ENCODE results near the gene EML4. TPM values are rescaled to one million over a fixed set of nuclear protein-coding genes. Genes with fewer than 3 reads are reported as not detected.
"Not testable (repeated sequence)": the region's sequence is repeated elsewhere in the genome, so short reads cannot be mapped to it uniquely, and the experiment has no call there.

EML4 gene
- polyA plus RNA-seq, 1 donor (not counting 4 experiments of a cell fraction or from before 2014, with no cell fraction given) = 36.4 TPM

DNA sequence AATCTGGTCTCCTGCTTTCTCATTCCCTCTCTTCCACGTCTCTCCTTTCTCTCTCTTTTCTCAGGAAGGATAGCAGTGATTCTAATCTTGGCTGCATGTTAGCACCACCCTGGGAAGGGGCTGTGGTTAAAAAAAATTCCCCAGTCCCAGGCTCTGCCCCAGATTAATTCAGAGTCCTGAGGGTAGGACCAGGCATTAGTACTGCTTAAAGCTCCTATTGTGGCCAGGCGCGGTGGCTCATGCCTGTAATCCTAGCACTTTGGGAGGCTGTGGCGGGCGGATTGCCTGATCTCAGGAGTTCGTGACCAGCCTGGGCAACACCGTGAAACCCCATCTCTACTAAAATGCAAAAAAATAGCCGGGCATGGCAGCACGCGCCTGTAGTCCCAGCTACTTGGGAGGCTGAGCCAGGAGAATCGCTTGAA, 35.4 kb upstream of the EML4 start:
- dilution Hi-C loops (cut with MboI; ENCODE audit: extremely low pct_ligation_motif_present, low sequenced_read_pairs) = no loop called here
- Histone ChIP-seq H3K9ac (ENCODE audit: control insufficient read depth, extremely low read depth, insufficient read depth, low read length) (no peak overlapping the region), H3K4me1 (ENCODE audit: control insufficient read depth, extremely low read depth, insufficient read depth, low read length) (peaks cover 38% of the 10 kb centered on the region), H3K9me3 (ENCODE audit: control insufficient read depth, low read depth, low read length) (no peaks in the 10 kb centered on the region), H3K36me3 (ENCODE audit: control insufficient read depth in 2 of 2, extremely low read depth in 1 of 2, insufficient read depth in 2 of 2, low read length in 2 of 2) (no peaks in the 10 kb centered on the region), H3K79me2 (ENCODE audit: control insufficient read depth, insufficient read depth, low read length) (no peaks in the 10 kb centered on the region), H3K4me3 (ENCODE audit: control insufficient read depth in 2 of 3, extremely low read depth in 1 of 3, insufficient read depth in 2 of 3, low read depth in 1 of 3, low read length in 3 of 3) (peak overlapping the region in 1 of 3 experiments; percentile 30), H4K20me1 (ENCODE audit: control insufficient read depth, extremely low read depth, insufficient read depth, low read length) (no peaks in the 10 kb centered on the region), H3K9me1 (ENCODE audit: control insufficient read depth, extremely low read depth, insufficient read depth, low read length) (no peaks in the 10 kb centered on the region), H3K4me2 (ENCODE audit: control insufficient read depth, extremely low read depth, insufficient read depth, low read depth, low read length) (peak overlapping the region; percentile 62), H2AFZ (ENCODE audit: control insufficient read depth, low read length) (peak overlapping the region; percentile 80), H3K27ac (ENCODE audit: control insufficient read depth, insufficient read depth, low read length) (peak overlapping the region; percentile 28), H3K27me3 (ENCODE audit: control insufficient read depth, extremely low read depth, insufficient read depth, low read length) (no peaks in the 10 kb centered on the region)
- TF ChIP-seq EZH2 (IDR thresholded peaks at IDR 0.05; ENCODE audit: low read length) (no peak), CTCF (optimal IDR thresholded peaks at IDR 0.05 in 1 of 3, IDR thresholded peaks at IDR 0.05 in 1 of 3, conservative IDR thresholded peaks at IDR 0.05 in 1 of 3; ENCODE audit: extremely low read depth in 1 of 3, insufficient read depth in 2 of 3, low read length in 3 of 3) (no peak)
- no peak for DNase-seq (ENCODE audit: low read depth, low spot score)
- FAIRE-seq = no peak

DNA sequence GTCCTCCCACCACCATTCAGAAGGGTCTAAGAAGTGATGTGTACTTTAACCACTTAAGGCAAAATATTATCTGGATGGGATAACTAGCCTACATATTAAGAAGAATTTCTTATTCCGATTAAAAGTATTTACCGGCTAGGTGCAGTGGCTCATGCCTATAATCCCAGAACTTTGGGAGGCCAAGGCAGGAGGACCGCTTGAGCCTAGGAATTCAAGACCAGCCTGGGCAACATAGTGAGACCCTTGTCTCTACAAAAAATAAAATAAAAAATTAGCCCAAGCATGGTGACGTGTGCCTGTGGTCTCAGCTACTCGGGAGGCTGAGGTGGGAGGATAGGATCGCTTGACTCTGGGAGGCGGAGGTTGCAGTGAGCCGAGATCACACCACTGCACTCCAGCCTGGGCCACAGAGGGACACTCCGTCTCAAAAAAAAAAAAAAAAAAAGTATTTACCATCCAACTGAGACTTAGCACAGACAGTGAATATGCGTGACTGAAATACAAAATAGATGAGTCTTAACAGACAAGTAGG, 34.7 kb upstream of the EML4 start:
- H3K27ac ChIP-seq (ENCODE audit: control insufficient read depth, insufficient read depth, low read length); H3K79me2 ChIP-seq (ENCODE audit: control insufficient read depth, insufficient read depth, low read length); FAIRE-seq; H3K4me3 ChIP-seq (ENCODE audit: control insufficient read depth in 2 of 3, extremely low read depth in 1 of 3, insufficient read depth in 2 of 3, low read depth in 1 of 3, low read length in 3 of 3); dilution Hi-C loops (cut with MboI; ENCODE audit: extremely low pct_ligation_motif_present, low sequenced_read_pairs); DNase-seq (ENCODE audit: low read depth, low spot score); H2AFZ ChIP-seq (ENCODE audit: control insufficient read depth, low read length); H3K9ac ChIP-seq (ENCODE audit: control insufficient read depth, extremely low read depth, insufficient read depth, low read length); H3K9me1 ChIP-seq (ENCODE audit: control insufficient read depth, extremely low read depth, insufficient read depth, low read length); H3K27me3 ChIP-seq (ENCODE audit: control insufficient read depth, extremely low read depth, insufficient read depth, low read length); H3K4me2 ChIP-seq (ENCODE audit: control insufficient read depth, extremely low read depth, insufficient read depth, low read depth, low read length); H3K36me3 ChIP-seq (ENCODE audit: control insufficient read depth in 2 of 2, extremely low read depth in 1 of 2, insufficient read depth in 2 of 2, low read length in 2 of 2); H4K20me1 ChIP-seq (ENCODE audit: control insufficient read depth, extremely low read depth, insufficient read depth, low read length); H3K9me3 ChIP-seq (ENCODE audit: control insufficient read depth, low read depth, low read length): not testable (repeated sequence)
- peaks cover 38% of the 10 kb centered on the region for H3K4me1 ChIP-seq (ENCODE audit: control insufficient read depth, extremely low read depth, insufficient read depth, low read length)

Measured in keratinocyte (primary cell).